Measurements from ENCODE around the gene ZNF497.
"Not testable (repeated sequence)": the region's sequence is repeated elsewhere in the genome, so short reads cannot be mapped to it uniquely, and the experiment has no call there.

The ZNF497 gene

DNA sequence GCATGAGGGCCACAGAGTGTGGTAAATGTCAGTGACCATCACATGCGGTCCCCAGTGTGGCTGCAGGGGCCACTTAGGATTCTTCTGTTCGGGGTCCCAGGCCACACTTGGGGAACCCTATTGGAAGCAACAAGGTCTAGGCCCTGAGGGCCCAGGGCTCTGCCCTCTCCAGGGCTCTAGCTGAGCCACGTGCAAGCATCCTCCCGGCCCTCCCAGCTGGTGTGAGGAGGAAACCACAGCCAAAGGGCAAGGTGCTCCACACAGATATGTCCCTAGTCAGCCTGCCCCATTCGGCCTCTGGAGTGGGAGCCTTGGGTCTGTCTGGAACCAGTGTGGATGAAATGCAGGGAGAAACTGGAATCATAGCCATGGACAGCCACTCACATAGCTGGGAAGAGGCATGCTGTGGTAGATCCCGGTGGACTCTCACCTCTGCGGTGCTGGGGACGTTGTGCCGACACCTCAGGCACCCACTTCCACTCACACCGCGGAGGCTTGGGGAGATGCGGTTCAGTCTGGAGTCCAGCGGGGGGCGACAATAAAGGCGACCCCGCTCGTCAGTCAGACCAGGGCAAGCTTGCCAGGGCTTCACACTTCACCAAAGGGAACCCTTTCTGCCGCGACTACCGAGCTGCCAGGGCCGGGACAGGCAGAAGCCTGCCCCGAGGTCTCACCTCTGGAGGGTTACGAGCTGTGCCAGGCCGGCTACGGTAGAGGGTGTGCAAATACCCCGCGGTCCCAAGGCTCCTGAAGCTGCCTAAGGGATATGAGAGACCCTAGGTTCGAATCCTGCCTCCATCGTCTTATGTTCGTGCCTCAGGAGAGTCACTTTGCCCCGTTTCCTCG is 4.3 kb upstream of the ZNF497 start:
- no peak for FAIRE-seq

DNA sequence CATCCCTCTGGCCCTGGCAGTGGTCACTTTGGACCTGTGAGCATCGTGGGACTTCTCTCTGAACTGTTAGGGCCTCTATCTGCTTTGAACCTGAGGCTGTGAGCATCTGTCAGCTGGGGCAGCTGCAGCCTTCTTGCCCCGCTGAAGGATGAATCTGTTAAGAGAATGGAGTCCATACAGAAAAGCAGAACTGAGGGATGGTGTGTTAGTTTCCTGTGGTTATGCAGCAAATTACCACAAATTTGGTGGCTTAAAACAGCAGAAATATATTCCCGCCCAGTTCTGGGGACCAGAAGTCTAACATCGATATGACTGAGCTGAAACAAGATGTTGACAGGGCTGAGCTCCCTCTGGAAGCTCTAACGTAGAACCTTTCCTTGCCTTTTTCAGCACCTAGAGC is 1.6 kb upstream of the ZNF497 start:
- no peak for FAIRE-seq

DNA sequence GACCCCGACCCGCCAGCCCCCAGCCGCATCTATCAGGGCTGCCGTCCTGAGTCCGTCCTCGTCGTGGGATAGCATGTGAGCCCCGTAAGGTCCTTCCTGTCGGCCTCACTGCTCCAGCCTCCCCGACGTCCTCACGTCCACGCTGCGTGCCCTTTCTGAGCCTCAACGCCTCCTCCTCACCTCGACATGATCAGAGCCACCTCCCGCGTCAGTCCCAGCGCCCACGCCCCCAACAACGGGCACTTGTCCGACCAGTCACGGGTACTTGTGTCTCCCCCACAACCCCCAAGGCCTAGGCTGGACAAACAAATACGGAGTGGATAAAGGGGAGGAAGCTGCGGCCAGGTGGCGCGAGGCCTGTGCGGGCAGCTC is 665 bp downstream of the ZNF497 start:
- no peak for FAIRE-seq

DNA sequence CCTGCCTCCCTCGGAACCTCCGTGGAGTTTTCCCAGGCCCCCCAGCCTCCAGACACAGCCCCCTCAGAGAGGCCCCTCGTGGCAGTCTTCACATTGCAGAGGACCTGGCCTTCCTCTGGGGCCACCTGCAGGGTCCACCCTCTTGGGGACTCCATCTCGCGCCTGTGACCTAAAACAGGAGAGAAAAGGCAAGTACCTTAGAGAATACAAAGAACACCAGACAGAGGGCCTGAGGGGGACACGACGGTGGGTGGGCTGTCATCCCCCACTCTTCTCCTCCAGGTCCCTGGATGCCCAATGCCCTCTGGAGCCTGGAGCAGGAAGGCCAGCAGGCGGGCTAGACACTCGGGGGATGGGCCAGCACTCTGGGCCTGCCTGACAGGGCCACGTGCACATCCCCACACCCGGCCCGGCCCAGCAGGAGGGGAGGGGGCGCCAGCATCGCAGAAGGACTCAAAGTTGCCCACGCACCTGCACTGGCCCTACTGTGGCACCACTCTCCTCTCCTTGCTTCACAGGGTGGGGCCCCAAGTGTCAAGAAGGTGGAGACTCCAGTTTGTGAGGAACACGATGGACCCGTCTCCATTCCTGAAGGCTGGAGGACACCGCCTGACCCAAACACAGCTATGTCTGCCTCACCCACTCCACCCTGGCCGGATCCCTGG is 4.9 kb downstream of the ZNF497 start:
- no peak for FAIRE-seq

DNA sequence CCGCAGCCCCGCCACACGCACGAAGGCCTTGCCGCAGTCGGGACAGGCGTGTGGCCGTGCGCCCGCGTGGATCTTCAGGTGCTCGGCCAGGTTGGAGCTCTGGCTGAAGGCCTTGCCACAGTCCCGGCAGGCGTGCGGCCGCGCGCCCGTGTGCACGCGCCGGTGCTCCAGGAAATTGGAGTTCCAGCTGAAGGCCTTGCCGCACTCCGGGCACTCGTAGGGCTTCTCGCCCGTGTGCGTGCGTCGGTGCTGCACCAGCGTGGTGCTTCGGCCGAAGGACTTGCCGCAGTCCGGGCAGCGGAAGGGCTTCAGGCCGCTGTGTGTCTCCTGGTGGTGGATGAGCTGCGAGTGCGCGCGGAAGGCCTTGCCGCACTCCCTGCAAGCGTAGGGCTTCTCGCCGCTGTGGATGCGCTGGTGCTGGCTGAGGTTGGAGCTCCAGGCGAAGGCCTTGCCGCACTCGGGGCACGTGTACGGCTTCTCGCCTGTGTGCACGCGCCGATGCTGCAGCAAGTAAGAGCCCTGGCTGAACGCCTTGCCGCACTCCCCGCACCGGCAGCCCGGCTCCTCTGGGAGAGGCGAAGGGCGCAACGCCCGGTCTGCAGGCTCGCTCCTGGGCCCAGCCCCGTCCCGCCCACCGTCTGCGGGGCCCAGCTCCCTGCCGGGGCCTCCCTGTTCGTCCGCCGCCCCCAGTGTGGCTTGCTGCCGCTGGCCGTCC is 5.6 kb downstream of the ZNF497 start:
- FAIRE-seq = no peak

DNA sequence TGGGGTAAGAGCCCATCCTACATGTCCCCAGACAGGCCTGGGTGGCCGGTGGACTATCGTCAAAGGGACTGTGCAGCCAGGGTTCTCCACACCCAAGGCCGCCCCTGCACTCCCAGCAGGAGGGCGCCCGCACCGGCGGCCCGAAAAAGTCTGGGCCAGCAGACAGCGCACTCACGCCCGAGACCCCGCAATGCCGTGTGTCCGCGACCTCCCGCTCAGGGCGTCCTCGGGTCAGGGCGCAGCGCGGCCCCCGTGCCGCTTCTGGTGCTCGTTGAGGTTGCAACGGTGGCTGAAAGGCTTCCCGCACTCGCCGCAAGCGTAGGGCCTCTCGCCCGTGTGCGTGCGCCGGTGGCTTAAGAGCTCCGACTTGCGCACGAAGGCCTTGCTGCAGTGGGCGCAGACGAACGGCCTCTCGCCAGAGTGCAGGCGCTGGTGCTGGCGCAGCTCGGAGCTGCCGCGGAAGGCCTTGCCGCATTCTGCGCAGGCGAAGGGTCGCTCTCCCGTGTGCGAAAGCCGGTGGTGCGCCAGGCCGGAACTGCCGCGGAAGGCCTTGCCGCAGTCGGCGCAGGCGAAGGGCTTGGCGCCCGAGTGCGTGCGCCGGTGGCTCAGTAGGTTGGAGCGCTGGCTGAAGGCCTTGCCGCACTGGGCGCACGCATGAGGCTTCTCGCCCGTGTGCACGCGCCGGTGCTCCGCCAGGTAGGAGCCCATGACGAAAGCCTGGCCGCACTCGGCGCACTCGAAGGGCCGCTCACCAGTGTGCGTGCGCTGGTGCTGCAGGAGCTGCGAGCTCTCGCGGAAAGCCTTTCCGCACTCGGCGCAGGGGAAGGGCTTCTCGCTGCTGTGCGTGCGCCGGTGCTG is 6.4 kb downstream of the ZNF497 start:
- no peak for FAIRE-seq

DNA sequence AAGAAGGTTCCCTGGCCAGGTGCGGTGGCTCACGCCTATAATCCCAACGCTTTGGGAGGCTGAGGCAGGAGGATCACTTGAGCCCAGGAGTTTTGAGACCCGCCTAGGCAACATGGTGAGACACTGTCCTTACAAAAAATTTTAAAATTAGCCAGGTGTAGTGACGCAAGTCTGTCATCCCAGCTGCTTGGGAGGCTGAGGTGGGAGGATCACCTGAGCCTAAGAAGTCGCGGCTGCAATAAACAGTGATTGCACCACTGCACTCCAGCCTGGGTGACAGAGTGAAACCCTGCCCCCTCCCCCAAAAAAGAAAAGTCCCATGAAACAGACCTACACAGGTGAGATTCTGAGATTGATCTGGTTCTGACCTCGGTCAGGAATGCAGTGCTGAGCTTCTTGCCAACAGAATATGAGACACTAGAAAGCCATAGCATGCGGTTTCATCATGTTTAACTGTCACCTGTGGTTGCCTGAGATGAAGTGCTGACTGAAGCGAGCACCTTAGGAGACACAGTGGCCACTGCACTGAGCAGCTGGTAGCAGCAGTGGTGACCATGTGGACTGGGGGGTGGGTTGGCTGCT is 7.2 kb downstream of the ZNF497 start:
- no peak for FAIRE-seq

DNA sequence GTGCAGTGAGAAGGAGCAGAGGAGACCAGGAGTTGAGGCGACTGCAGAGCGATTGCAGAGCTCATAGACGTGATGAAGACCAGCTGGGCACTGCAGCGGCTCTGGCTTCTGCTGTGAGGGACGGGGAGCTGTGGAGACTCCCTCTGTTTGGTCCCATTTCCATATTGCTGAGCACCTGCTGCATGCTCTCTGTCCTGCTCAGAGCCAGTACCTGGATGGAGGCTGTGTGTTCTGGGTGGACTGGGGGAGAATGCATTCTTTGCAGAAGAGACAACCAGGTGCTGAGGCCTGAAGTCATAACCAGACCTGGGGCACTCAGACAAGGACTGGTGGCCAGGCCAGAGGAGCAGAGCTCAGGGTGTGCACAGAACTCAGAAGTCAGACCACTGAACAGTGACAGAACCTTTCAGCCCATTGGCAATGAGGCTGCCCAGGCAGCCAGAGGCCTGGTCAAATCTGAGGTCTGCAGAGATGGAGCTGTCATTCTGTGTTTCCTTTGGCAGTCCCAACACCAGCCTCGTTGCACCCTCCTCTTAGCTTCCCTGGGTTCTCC is 8.0 kb downstream of the ZNF497 start:
- FAIRE-seq = no peak

DNA sequence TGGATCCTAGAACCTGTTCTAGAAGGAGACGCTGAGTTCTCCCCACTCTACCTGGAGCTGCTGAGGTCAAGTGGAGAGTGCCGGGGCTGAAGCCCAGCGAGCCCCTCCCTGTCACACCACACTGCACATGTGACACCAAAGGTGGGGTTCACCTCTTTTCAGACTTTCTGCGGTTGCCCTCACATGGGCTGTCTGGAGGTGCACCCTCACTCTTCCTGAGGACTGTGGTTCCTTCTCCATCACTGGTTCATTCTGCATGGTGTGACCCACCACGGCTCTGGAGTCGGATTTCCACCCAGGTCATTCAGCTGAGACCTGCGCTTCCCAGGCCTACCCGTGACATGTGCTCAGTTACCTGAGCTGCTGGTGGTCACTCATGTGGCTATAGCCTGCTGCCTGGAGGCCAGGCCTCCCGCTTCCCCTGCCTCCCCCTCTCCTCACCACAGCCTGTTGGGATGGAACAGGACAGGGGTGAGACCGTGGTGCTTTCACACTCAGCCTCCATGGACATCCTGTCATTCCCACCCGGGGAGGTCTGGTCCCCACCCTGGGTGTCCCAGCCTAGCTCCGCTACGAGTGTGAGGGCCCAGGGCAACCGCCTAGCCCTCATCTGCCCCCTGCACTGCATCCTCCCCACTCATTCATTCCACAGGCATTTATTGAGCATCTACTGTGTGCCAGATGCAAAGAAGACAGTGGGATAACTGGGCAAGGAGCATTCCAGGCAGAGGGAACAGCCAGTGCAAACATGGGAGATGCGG is 8.7 kb downstream of the ZNF497 start:
- FAIRE-seq = no peak

DNA sequence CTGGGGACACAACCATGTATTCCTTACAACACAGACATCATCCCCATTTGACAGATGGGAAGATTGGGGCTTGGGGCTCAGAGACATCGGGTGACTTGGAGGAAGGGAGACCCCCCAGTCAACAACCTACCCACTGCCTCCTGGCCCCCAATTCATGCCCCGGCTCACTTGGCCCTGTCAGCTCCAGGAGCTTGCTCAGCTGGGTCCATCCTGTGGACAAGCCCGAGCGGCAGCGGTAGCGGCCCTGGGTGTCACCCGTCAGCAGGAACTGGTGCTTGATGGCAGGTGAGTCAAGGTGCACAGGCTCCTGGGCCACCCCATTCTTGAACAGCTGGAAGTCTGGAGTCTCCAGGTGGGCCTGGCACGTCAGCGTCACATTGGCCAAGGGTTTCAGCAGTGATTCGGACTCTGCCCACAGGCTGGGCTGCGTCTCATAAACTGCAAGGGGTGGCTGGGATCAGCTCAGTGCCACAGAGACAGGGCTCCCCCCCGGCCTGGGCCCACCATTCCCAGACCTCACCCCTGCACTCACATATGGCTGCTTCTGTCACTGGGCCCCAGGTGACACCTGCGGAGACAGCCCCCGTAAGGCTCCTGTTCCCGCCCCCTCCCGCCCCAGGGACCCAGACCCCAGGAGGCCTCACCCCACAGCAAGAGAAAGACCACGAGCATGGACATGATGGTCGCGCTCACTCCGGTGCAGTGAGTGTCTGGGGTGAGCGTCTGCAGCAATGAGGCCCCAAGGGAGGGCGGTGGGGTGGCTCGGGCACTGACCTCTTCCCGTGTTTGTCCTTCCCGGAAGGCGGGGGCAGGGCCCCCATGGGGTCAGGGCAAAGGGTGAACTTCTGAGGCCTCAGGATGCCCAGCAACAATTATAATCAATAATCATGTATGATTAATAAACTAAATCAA is 9.5 kb downstream of the ZNF497 start, which contains the start of gene A1BG:
TSS of gene A1BG (minus strand) at position 733 of the 912 bp plus-strand sequence. CDS start at position 678, 55 bp downstream.
- no peak for FAIRE-seq

DNA sequence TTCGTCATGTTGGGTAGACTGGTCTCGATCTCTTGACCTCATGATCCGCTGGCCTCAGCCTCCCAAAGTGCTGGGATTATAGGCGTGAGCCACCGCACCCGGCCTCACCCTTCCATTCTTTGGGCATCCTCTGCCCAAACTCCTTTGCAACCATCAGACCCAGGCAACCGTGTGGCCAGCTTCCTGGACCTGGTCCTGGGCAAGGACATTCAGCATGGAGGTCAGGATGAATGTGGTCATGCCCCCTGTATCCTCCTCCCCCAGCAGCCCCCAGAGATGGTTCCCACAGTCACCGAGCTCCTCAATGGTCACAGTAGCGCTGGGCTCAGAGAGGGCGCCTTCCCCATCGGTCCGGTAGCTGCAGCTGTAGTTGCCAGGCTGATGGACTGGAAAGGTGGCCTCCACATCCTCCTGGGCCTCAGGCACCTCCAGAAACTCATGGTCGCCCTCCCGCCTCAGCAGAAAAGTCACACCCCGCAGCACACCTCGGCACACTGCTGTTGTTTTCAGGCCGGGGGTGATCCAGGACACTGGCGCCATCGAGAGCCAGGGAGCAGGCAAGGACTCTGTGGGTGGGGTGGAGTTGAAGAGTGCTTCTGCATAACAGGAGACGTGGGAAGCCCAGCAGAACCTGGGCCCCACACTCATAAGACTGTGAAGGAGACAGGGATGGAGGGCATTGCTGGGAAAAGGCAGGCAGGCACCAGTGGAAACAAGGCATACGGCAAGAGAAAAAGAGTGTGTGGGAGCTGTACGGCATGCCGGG is 10.4 kb downstream of the ZNF497 start:
- FAIRE-seq = no peak

DNA sequence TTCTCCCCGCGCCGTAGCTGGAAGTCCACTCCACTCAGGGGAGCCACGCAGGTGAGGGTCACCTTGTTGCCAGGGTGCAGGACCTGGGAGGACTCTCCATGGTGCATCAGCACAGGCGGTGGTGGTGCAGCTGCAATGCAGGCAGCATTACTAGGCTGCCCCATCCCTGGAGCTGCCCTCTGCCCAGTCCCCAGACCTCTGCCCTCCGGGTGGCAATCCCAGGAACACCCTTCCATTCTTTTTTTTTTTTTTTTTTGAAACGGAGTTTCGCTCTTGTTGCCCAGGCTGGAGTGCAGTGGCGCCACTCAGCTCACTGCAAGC is 11.0 kb downstream of the ZNF497 start:
- no peak for FAIRE-seq

DNA sequence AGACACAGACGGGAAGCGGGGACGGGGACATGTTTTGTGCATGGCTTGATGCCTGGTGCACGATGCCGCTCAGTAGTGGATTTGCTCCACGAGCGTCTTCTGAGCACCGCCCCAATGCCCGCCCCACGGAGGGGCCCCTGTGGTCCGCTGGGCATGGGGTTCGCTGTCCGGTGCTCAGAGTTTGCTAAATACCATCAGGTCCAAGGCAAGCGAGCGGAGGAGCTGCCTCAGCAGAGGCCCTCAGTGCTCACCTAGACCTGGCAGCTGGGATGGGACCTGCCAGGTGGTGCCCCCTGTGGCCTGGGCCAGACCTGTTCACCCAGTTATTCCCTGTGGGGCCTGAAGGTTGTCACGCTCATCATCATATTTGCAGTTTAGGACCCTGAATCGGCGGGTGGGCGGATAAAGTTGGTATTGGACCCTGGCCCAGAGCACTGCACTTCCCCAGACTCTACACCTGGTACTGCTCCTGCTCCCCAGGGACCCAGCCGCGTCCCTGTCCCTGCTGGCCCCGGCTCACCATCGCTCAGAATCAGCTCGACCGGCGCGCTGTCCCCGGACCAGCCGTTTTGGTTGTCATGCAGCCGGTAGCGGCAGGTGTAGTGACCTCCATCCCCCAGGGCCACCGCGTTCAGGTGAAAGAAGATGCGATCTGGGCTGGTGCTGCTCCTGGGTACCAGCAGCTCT is 11.5 kb downstream of the ZNF497 start:
- FAIRE-seq = no peak

DNA sequence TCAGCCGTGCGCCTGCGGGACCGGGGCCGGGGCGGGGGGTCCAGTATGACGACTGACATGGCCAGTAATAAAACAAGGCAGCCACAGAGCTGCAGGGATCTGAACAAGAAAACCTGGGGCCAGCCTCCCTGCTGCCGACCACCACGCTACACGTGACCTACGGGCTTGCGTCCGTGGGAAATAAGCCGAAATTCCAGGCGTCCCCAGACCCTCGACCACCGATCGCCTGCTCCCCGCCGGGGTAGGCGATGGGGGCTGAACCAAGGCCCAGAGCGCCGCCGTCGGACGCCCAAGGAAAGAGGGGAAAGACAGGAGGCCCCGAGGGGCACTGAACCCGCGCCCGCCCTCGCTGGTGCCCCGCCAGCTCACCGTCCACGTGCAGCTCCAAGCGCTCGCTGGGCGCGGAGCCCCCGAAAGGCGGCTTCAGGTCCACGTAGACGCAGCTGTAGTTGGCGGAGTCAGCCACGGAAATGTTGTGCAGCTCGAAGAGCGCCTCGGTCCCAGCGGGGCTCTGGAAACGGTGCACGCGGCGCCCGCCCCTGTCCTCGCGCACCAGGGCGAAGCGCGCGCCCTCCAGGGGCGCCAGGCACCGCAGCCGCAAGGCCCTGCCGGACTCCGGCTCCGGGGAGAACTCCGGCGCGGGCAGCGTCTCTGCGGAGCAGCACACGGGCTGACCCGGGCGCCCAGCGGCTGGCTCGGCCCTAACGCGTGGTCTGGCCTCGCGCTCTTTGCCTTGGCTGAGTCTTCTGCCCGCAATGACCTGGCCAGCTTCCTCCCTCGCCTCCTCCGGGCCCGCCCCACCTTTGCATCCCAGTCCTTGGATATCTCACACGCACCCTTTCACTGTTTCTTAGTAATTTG is 12.3 kb downstream of the ZNF497 start:
- FAIRE-seq = no peak

DNA sequence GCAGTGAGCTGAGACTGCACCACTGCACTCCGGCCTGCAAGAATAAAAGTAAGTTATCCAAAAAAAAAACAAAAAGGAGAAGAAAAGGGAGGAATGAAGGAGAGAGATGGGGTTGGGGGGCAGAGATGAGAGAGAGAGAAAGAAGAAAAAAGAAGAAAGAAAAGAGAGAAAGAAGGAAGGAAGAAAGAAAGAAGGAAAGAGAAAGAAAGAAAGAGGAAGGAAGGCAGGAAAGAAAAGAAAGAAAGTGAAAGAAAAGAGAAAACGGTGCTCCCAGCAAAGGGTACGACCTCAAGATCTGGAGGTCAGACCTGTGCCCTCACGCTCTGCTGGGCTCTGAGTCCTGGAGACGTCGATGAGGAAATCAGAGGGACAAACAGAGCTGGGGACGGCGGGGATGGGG is 13.0 kb downstream of the ZNF497 start:
- FAIRE-seq = no peak

DNA sequence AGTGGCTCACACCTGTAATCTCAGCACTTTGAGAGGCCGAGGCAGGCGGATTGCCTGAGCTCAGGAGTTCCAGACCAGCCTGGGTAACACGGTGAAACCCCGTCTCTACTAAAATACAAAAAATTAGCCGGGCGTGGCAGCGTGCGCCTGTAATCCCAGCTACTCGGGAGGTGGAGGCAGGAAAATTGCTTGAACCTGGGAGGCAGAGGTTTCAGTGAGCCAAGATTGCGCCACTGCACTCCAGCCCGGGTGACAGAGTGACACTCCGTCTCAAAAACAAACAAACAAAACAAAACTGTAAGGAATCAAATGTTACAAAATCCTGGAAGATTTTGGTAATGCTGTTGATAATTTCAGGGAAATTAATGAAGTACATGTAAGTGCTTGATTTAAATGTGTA is 14.5 kb downstream of the ZNF497 start:
- not testable (repeated sequence) for FAIRE-seq
